ENCODE measurements around the gene UTP25.

UTP25 gene

DNA sequence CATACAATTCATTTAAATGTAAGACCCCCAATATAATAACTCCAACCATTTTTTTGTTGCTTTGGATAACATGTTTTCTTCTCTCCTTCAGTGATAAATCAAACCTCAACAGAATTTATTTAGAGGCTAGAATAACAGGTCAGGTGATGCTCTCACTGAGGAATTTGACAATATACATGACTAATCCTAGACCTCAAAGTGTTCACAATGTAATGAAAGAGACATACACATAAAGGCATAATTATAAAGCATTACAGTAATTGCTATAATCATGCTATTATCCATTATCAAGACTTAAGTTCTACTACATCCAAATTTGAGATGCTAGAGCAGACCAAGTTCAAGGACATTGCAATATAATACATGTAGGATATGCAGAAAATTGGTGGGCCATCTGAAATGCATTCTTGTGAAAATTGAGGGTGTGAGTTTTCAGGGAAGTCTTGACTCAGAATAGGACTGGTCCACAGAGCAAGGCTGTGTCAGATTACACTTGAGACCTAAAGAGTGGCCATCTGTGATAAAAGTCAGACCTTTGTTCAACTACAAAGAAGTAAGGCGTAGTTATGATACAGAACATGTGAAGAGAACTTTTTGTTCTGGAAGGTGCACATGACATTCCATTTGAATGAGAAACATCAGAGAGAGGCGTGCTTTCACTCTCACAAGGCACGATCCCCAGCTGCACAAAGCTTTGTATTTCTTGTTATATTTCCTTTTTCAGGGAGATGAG lies 45.5 kb downstream of the UTP25 start:
- no peak for DNase-seq (ENCODE audit: low read depth in 1 of 2, low spot score in 1 of 2)
- in situ Hi-C loops (cut with HindIII; ENCODE audit: low pct_unique_long_range_greater_than_20kb, low sequenced_read_pairs) = no loop called here

GRCh38 chr1:209875515-209875914 lies 47.7 kb downstream of the UTP25 start:
- peak; percentile 58 to 79 for DNase-seq (ENCODE audit: low read depth in 1 of 2, low spot score in 1 of 2)
- TF ChIP-seq JUND (IDR thresholded peaks at IDR 0.05; ENCODE audit: low read depth) = no peak
- in situ Hi-C loops (cut with HindIII; ENCODE audit: low pct_unique_long_range_greater_than_20kb, low sequenced_read_pairs) = no loop called here

More for the DNA sequence above, 45.5 kb downstream of the UTP25 start:
- TF ChIP-seq JUND (IDR thresholded peaks at IDR 0.05; ENCODE audit: low read depth) = no peak

- DNase-seq (ENCODE audit: low read depth in 1 of 2, low spot score in 1 of 2) = no peak
- no peak for TF ChIP-seq JUND (IDR thresholded peaks at IDR 0.05; ENCODE audit: low read depth)
- in situ Hi-C loops (cut with HindIII; ENCODE audit: low pct_unique_long_range_greater_than_20kb, low sequenced_read_pairs) = no loop called here
Measured at GRCh38 chr1:209876078-209876800, 48.5 kb downstream of the UTP25 start.

GRCh38 chr1:209877087-209877764 lies 49.5 kb downstream of the UTP25 start:
- TF ChIP-seq JUND (IDR thresholded peaks at IDR 0.05; ENCODE audit: low read depth) = no peak
- in situ Hi-C loops (cut with HindIII; ENCODE audit: low pct_unique_long_range_greater_than_20kb, low sequenced_read_pairs) = no loop called here
- no peak for DNase-seq (ENCODE audit: low read depth in 1 of 2, low spot score in 1 of 2)

DNA sequence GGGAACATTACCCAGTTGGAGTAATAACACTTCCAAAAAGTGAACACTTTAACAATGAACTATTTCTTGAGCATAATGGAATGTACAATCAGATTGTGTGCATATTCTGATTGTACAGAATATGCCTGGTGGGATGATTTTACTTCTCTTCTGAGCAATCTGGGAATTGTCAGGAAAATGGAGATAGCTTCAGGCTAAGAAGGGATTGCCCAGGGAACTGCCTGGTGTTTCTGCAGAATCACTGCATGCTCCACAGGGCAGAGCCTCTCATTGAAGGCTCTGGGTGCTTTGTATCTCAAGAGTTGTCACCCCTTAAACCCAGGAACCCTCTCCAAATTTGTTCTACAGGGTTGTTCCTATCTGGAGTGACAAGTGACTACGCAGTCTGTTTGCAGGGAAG lies 51.2 kb downstream of the UTP25 start:
- in situ Hi-C loops (cut with HindIII; ENCODE audit: low pct_unique_long_range_greater_than_20kb, low sequenced_read_pairs) = no loop called here
- TF ChIP-seq JUND (IDR thresholded peaks at IDR 0.05; ENCODE audit: low read depth) = no peak
- DNase-seq (ENCODE audit: low read depth in 1 of 2, low spot score in 1 of 2) = no peak

DNA sequence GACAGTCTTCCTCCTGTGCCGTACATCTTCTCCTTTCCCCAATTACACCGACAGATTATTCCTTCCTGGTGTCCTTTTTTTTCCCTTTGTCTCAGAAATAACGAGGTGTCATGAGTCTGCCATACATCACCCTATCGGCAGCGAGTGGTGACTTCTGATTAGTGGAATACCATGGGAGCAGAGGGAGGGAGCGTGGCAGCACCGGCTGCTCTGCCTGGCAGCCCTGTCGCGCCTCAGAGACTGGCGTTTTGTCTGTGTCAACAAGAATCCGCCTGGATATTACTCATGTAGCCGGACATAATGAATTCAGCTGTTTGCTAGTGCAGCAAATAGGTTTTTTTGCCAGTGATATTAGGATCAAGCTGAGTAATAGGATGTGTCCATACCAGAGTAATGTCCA lies 51.8 kb downstream of the UTP25 start:
- TF ChIP-seq JUND (IDR thresholded peaks at IDR 0.05; ENCODE audit: low read depth) = no peak
- DNase-seq (ENCODE audit: low read depth in 1 of 2, low spot score in 1 of 2) = peak in 1 of 2 experiments; percentile 29

GRCh38 chr1:209880031-209880430 lies 52.3 kb downstream of the UTP25 start:
- TF ChIP-seq JUND (IDR thresholded peaks at IDR 0.05; ENCODE audit: low read depth) = no peak
- in situ Hi-C loops (cut with HindIII; ENCODE audit: low pct_unique_long_range_greater_than_20kb, low sequenced_read_pairs) = no loop called here
- no peak for DNase-seq (ENCODE audit: low read depth in 1 of 2, low spot score in 1 of 2)

More for the DNA sequence above, 51.8 kb downstream of the UTP25 start:
- in situ Hi-C loops (cut with HindIII; ENCODE audit: low pct_unique_long_range_greater_than_20kb, low sequenced_read_pairs) = no loop called here

- DNase-seq (ENCODE audit: low read depth in 1 of 2, low spot score in 1 of 2) = no peak
- in situ Hi-C loops (cut with HindIII; ENCODE audit: low pct_unique_long_range_greater_than_20kb, low sequenced_read_pairs) = no loop called here
- TF ChIP-seq JUND (IDR thresholded peaks at IDR 0.05; ENCODE audit: low read depth) = no peak
Measured at GRCh38 chr1:209881619-209882018, 53.8 kb downstream of the UTP25 start.

DNA sequence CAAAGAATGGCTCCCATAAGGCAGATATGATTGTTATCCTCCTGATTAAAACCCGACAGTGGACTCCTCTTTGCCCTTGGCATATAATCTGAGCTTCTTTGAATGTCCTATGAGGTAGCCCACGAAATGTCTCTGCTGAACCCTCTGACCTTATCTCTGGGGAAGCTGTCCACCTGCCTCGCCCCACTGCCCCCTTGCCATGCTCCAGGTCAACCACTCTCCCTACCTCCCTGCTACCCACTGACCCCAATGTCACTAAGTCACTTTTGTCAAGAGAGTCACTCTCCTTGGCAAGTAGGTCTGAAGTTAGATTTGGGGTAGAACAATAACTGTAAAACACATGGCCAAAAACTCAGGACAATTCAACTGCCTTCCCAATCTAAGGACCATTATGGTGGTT lies 54.5 kb downstream of the UTP25 start:
- no peak for TF ChIP-seq JUND (IDR thresholded peaks at IDR 0.05; ENCODE audit: low read depth)
- in situ Hi-C loops (cut with HindIII; ENCODE audit: low pct_unique_long_range_greater_than_20kb, low sequenced_read_pairs) = no loop called here
- no peak for DNase-seq (ENCODE audit: low read depth in 1 of 2, low spot score in 1 of 2)

GRCh38 chr1:209882942-209883340 lies 55.2 kb downstream of the UTP25 start:
- DNase-seq (ENCODE audit: low read depth in 1 of 2, low spot score in 1 of 2) = no peak
- TF ChIP-seq JUND (IDR thresholded peaks at IDR 0.05; ENCODE audit: low read depth) = no peak
- in situ Hi-C loops (cut with HindIII; ENCODE audit: low pct_unique_long_range_greater_than_20kb, low sequenced_read_pairs) = no loop called here

DNA sequence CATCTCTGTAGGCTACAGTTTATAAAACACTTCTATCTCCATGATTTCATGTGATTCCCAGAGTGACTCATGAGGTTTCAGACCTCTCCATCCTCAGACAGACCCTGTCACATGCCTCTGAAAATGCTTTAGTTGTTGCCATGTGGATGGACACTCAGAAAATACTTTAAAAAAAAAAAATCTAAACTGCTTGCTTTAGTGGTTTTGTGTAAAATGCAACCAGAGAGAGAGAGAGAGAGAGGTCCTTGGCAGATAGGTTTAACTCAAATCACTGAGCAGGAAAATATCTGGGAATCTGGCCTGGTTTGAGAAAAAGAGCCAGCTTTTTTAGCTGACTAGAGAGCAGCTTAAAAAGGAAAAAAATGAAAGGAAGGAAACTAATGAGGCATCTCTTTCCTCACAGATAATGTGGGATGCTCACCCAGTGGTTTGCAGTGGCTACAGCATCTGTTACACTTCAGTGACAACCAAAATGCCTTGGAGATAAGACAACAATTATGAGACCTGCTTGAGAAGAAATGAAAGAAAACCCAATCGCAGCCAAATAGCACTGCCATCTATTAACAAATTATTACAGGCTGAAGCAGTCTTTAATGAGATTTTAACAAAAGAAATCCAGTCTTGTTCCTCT lies 55.7 kb downstream of the UTP25 start:
- in situ Hi-C loops (cut with HindIII; ENCODE audit: low pct_unique_long_range_greater_than_20kb, low sequenced_read_pairs) = no loop called here
- DNase-seq (ENCODE audit: low read depth in 1 of 2, low spot score in 1 of 2) = no peak
- TF ChIP-seq JUND (IDR thresholded peaks at IDR 0.05; ENCODE audit: low read depth) = no peak

GRCh38 chr1:209884249-209884648 lies 56.5 kb downstream of the UTP25 start:
- TF ChIP-seq JUND (IDR thresholded peaks at IDR 0.05; ENCODE audit: low read depth) = no peak
- in situ Hi-C loops (cut with HindIII; ENCODE audit: low pct_unique_long_range_greater_than_20kb, low sequenced_read_pairs) = no loop called here
- no peak for DNase-seq (ENCODE audit: low read depth in 1 of 2, low spot score in 1 of 2)
